ENCODE results near the gene KDM8. TPM values are rescaled to one million over a fixed set of nuclear protein-coding genes. Genes with fewer than 3 reads are reported as not detected.

The KDM8 gene
- polyA plus RNA-seq, 1 experiment: 2.5 TPM

DNA sequence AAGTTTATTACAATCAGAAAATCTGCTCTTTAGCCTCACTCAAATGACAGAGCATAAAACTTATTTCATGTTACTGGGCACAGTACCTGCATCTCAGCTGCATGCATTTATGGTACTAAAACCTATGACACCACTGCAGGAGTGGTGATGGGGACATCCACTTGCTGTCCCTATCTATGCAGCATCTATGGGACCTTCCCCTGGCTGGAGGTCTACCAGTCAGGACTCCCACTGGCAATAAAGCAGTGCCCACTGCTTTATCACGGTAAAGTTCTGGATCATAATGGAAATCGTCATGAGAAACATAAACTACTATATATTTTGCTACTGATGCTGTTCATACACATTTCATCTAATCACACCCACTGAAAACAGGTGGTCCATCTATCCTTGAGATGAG, 39.1 kb downstream of the KDM8 start:
- no peaks in the 10 kb centered on the region; the same call in 1 of the 2 replicates for H3K9me3 ChIP-seq (ENCODE audit: control insufficient read depth, insufficient read depth, low read length)
- TF ChIP-seq, protein P1, sequence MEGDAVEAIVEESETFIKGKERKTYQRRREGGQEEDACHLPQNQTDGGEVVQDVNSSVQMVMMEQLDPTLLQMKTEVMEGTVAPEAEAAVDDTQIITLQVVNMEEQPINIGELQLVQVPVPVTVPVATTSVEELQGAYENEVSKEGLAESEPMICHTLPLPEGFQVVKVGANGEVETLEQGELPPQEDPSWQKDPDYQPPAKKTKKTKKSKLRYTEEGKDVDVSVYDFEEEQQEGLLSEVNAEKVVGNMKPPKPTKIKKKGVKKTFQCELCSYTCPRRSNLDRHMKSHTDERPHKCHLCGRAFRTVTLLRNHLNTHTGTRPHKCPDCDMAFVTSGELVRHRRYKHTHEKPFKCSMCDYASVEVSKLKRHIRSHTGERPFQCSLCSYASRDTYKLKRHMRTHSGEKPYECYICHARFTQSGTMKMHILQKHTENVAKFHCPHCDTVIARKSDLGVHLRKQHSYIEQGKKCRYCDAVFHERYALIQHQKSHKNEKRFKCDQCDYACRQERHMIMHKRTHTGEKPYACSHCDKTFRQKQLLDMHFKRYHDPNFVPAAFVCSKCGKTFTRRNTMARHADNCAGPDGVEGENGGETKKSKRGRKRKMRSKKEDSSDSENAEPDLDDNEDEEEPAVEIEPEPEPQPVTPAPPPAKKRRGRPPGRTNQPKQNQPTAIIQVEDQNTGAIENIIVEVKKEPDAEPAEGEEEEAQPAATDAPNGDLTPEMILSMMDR (IDR thresholded peaks at IDR 0.05; ENCODE audit: low read depth, low read length): no peak
- no peaks in the 10 kb centered on the region for H3K27me3 ChIP-seq (ENCODE audit: control insufficient read depth, insufficient read depth, low read length)
- peak overlapping the region; percentile 44 for H3K4me3 ChIP-seq (ENCODE audit: low read depth, low read length)
- no peak for DNase-seq (ENCODE audit: low read depth, low spot score)
- POLR2A ChIA-PET: interaction anchor here (0.8 to 3.8 kb wide), 8 partner anchors 13 to 87 kb away, joined by 3 to 18 read pairs (median 4); partner anchors contain the start of gene KDM8
- H3K27ac ChIP-seq (ENCODE audit: low read depth, low read length): peak overlapping the region; percentile 96
- CTCF ChIA-PET: interaction anchor here (3.1 kb wide), 1 partner anchor 125 kb away, joined by 10 read pairs; no protein-coding TSS in a partner anchor

DNA sequence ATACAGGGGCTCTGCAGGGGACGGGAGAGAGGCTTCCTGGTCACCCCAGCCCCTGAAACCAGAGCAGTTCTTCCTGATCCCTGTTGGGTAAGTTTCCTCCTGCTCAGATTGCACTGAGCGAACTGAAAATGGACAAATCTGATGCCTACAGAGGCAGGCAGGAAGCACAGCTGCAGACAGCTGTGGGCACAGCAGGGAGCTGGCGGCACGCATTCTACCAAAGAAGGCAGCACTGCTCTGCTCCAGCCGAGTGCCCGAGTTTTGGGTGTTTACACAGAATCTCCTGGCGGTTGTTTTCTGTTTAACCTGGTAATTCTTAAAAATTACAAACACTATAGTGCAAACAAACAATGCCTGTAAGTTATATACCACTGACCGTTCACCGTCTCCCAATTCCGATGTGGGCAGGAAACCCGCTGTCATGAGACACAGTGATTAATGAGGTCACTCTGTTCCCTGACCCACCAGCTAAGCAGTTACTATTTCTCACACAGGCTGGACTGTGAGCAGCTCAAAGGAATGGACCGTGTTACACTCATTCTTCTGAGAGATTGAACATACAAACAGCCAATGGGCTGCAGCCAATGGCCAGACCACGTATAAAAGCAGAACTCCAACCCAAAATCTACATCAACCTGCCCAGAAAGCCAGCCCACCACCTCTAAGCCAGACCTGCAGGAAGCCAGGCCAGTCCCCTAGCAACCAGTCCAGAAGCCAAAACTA, 39.7 kb downstream of the KDM8 start:
- DNase-seq (ENCODE audit: low read depth, low spot score): peak; percentile 94
- TF ChIP-seq, protein P1 (IDR thresholded peaks at IDR 0.05; ENCODE audit: low read depth, low read length): peak; percentile 35
- POLR2A ChIA-PET: interaction anchor here (0.8 to 3.8 kb wide), 10 partner anchors 9 to 87 kb away, joined by 3 to 18 read pairs (median 6); partner anchors contain the start of gene KDM8
- CTCF ChIA-PET: interaction anchor here (0.7 to 2.1 kb wide), 4 partner anchors 8 to 125 kb away, joined by 3 to 8 read pairs (median 5); no protein-coding TSS in a partner anchor
- H3K27me3 ChIP-seq (ENCODE audit: control insufficient read depth, insufficient read depth, low read length): no peaks in the 10 kb centered on the region
- H3K9me3 ChIP-seq (ENCODE audit: control insufficient read depth, insufficient read depth, low read length): no peaks in the 10 kb centered on the region; the same call in 1 of the 2 replicates
- peak overlapping the region; percentile 96 for H3K27ac ChIP-seq (ENCODE audit: low read depth, low read length)
- H3K4me3 ChIP-seq (ENCODE audit: low read depth, low read length): peak overlapping the region; percentile 44

DNA sequence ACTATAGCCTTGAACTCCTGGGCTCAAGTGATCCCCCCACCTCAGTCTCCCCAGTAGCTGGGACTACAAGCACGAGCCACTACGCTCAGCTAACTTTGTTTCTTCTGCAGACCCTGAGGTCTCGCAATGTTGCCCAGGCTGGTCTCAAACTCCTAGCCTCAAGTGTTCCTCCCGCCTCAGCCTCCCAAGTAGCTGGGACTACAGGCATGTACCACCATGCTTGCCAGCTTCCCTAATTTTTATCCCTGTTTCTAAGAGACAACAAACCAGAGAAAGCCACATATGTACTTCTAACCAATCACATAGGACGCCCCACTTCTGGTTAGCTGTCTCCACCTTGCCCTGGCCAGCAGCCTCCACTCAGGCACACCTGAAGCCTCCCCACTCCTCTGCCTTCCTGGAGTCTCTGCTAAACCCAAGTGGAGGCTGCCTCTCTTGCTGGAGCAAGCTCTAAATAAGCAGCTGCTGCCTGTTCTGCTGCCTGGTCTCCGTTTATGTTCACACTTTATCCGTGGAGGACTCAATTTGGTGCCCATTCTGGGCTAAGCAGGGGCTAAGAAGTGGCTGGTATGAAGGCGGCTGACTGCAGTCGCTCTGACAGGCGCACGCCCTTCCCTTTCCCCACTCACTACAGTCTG, 40.5 kb downstream of the KDM8 start:
- ChIA-PET POLR2A (interaction anchor here (0.7 to 3.8 kb wide), 6 partner anchors 9 to 73 kb away, joined by 3 to 18 read pairs (median 8); partner anchors contain the start of gene KDM8), CTCF (interaction anchor here (1.5 to 2.1 kb wide), 3 partner anchors 9 to 124 kb away, joined by 4 to 8 read pairs (median 6); no protein-coding TSS in a partner anchor)
- Histone ChIP-seq H3K4me3 (ENCODE audit: low read depth, low read length) (no peak overlapping the region), H3K27ac (ENCODE audit: low read depth, low read length) (peak overlapping the region; percentile 96), H3K9me3 (ENCODE audit: control insufficient read depth, insufficient read depth, low read length) (no peaks in the 10 kb centered on the region; the same call in 1 of the 2 replicates), H3K27me3 (ENCODE audit: control insufficient read depth, insufficient read depth, low read length) (no peaks in the 10 kb centered on the region)
- DNase-seq (ENCODE audit: low read depth, low spot score): no peak
- TF ChIP-seq, protein P1 (IDR thresholded peaks at IDR 0.05; ENCODE audit: low read depth, low read length): no peak

DNA sequence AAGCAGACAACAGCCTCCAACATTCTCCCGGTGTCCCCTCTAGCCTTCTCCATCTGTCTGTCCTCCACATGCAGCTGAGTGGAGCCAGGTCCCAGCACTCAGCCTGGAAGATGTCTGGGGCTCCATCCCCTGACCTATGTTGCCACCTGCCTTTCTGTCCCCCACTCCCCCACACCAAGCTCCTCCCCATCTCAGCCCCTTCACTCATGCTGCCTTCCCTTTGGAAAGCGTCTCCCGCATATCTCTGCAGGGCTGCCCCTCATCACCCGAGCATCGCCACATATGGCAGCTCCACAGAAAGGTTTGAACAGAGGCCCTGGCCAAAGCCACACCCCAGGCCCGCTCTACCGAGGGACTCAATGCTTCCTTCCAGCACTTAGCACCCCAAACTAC, 41.0 kb downstream of the KDM8 start:
- H3K27me3 ChIP-seq (ENCODE audit: control insufficient read depth, insufficient read depth, low read length): no peaks in the 10 kb centered on the region
- no peaks in the 10 kb centered on the region; the same call in 1 of the 2 replicates for H3K9me3 ChIP-seq (ENCODE audit: control insufficient read depth, insufficient read depth, low read length)
- H3K27ac ChIP-seq (ENCODE audit: low read depth, low read length): peak overlapping the region; percentile 96
- TF ChIP-seq, protein P1 (IDR thresholded peaks at IDR 0.05; ENCODE audit: low read depth, low read length): no peak
- no peak for DNase-seq (ENCODE audit: low read depth, low spot score)
- ChIA-PET POLR2A (interaction anchor here (0.7 to 3.8 kb wide), 2 partner anchors 20 to 72 kb away, joined by 3 to 18 read pairs; no protein-coding TSS in a partner anchor), CTCF (interaction anchor here (1.0 to 2.1 kb wide), 5 partner anchors 9 to 134 kb away, joined by 3 to 8 read pairs (median 4); no protein-coding TSS in a partner anchor)
- no peak overlapping the region for H3K4me3 ChIP-seq (ENCODE audit: low read depth, low read length)
